MCF 10A (cell line): Measurements from ENCODE around the gene KLK10. TPM values are rescaled to one million over a fixed set of nuclear protein-coding genes. Genes with fewer than 3 reads are reported as not detected.

Experiments
- BruUV-seq: library from RNA; stranded (reverse); fragments of 400-500 nt; replicated peaks from 2 replicates; lab custom pipeline; 2021; lab: Mats Ljungman, UMichigan
- CTCF ChIA-PET: fragments of 300-600 bp; sonication (Branson Sonifier 250); formaldehyde crosslinking; extraction: SDS; loops from one replicate; lab custom pipeline; 2021; ENCODE audit warnings: antibody characterized with exemption, inconsistent platforms; lab: Yijun Ruan, JAX
- POLR2A ChIA-PET: fragments of 300-600, 350-650 bp; sonication (Branson Sonifier 250); formaldehyde crosslinking; extraction: SDS; loops from one replicate; lab custom pipeline; 2020; ENCODE audit warnings: antibody characterized with exemption, inconsistent platforms; lab: Yijun Ruan, JAX
- DNase-seq: peaks from one replicate; pipeline ENCODE4 v3.0.0-alpha.2; 2018; ENCODE audit not compliant: unreplicated experiment
- H3K27ac Mint-ChIP-seq: one replicate; pipeline ENCODE4 v1.8.0; 2022; ENCODE audit warnings: mild to moderate bottlenecking, low read depth, mixed read lengths; ENCODE audit not compliant: unreplicated experiment
- H3K27me3 Mint-ChIP-seq: one replicate; pipeline ENCODE4 v1.8.0; 2022; ENCODE audit warnings: mixed read lengths; ENCODE audit not compliant: insufficient read depth, unreplicated experiment
- H3K36me3 Mint-ChIP-seq: one replicate; pipeline ENCODE4 v1.8.0; 2022; ENCODE audit warnings: mild to moderate bottlenecking, moderate library complexity, mixed read lengths; ENCODE audit not compliant: insufficient read depth, unreplicated experiment
- H3K4me1 Mint-ChIP-seq: one replicate; pipeline ENCODE4 v1.8.0; 2022; ENCODE audit warnings: mixed read lengths; ENCODE audit not compliant: insufficient read depth, unreplicated experiment
- H3K4me3 Mint-ChIP-seq: one replicate; pipeline ENCODE4 v1.8.0; 2022; ENCODE audit warnings: mild to moderate bottlenecking, moderate library complexity, mixed read lengths; ENCODE audit not compliant: unreplicated experiment
- H3K9me3 Mint-ChIP-seq: one replicate; pipeline ENCODE4 v1.8.0; 2022; ENCODE audit warnings: mixed read lengths; ENCODE audit not compliant: unreplicated experiment
- CTCF ChIP-seq: fragments of 200-600 bp; IDR thresholded peaks from one replicate; pipeline ENCODE4 v1.8.0; 2022; ENCODE audit warnings: antibody characterized with exemption, mild to moderate bottlenecking; ENCODE audit not compliant: unreplicated experiment
- intact Hi-C: fragments of 100-400 bp; cut with micrococcal nuclease; formaldehyde crosslinking; loops from 2 replicates; pipeline ENCODE4 v1.14.1; 2022
- total RNA-seq: library from RNA; stranded (reverse); gene quantifications from 2 replicates; pipeline ENCODE4 v1.2.3, GENCODE V29; 2022

Gene KLK10
- total RNA-seq, 1 experiment from 2014 or later, result not detected

DNA sequence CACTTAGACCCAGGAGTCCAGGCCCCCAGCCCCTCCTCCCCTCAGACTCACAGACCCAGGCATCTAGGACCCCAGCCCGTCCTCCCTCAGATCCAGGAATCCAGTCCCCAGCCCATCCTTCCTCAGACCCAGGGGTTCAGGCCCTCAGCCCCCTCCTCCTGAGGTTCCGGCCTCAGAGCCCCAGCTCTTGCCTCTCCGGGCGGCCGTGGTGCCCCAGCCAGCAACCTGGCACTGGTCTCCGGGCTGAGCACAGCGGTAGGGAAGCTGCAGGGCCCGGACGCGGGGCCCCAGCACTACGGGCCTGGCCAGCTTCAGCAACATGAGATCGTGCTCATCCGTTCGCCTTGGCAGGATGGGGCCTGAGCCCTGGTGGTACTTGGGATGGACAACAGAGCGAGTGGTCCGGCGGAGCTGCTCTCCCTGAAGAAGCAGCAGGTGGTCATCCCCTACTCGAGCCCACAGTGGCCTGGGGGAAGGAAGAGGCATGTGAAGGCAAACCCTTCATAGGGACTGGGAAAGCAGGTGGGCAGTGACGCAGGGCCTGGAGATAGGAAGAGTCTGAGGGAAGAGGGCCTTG, 3.7 kb downstream of the KLK10 start:
- Mint-ChIP-seq H3K27ac (no peak overlapping the region), H3K9me3 (no peaks in the 10 kb centered on the region), H3K27me3 (peaks cover 40% of the 10 kb centered on the region), H3K4me1 (peaks cover 8% of the 10 kb centered on the region), H3K4me3 (no peak overlapping the region), H3K36me3 (no peaks in the 10 kb centered on the region)
- DNase-seq, result no peak
- no TSS peak for BruUV-seq
- intact Hi-C loops, result loop anchor here (1.0 kb wide), 1 partner anchor 85 kb away; no protein-coding TSS in a partner anchor
- no peak for TF ChIP-seq CTCF
- CTCF ChIA-PET, result interaction anchor here (0.6 to 2.8 kb wide), 6 partner anchors 19 to 142 kb away, joined by 3 to 13 read pairs (median 6); partner anchors contain the start of genes KLK12 and KLK2
- POLR2A ChIA-PET, result no interaction called here

- CTCF ChIA-PET, result no interaction called here
Measured at GRCh38 chr19:51014242-51014641, 5.3 kb downstream of the KLK10 start.

DNA sequence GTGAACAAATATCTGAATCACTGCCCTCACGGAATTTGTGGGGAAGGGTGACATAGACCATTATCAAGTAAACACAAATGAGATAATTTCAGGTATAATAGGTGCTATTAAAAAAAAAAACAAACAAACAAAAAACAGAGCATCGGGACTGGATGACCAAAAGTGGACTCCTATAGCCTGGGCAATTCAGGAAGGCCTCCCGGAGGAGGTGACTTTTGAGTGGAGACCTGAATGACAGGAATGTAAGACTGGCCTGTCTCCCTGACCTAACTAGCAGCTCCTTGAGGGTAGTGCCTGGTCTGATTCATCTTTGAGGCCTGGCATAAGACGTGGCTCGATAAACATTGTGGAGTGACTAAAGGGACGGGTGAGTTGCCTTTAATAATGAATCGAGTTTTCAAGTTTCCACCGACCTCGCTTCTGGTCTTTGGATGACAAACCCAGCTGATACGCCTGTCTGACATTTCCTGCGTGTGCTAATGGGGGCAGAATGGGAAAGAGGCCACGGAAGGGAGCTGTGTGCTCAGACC, 6.8 kb downstream of the KLK10 start:
- peaks cover 15% of the 10 kb centered on the region for H3K27me3 Mint-ChIP-seq
- no peaks in the 10 kb centered on the region for H3K36me3 Mint-ChIP-seq
- no peaks in the 10 kb centered on the region for H3K9me3 Mint-ChIP-seq
- H3K4me3 Mint-ChIP-seq, result no peak overlapping the region
- POLR2A ChIA-PET, result no interaction called here
- CTCF ChIA-PET, result interaction anchor here (1.0 kb wide), 1 partner anchor 84 kb away, joined by 3 read pairs; no protein-coding TSS in a partner anchor
- peaks cover 7% of the 10 kb centered on the region for H3K4me1 Mint-ChIP-seq
- TF ChIP-seq CTCF, result no peak
- intact Hi-C loops, result no loop called here
- no TSS peak for BruUV-seq
- no peak overlapping the region for H3K27ac Mint-ChIP-seq
- DNase-seq, result no peak

More at GRCh38 chr19:51014242-51014641, 5.3 kb downstream of the KLK10 start:
- Mint-ChIP-seq H3K4me1 (peaks cover 7% of the 10 kb centered on the region), H3K36me3 (no peaks in the 10 kb centered on the region), H3K27me3 (peaks cover 29% of the 10 kb centered on the region), H3K27ac (no peak overlapping the region), H3K9me3 (no peaks in the 10 kb centered on the region), H3K4me3 (no peak overlapping the region)
- TF ChIP-seq CTCF, result no peak
- DNase-seq, result no peak
- BruUV-seq, result no TSS peak
- POLR2A ChIA-PET, result no interaction called here
- intact Hi-C loops, result no loop called here

DNA sequence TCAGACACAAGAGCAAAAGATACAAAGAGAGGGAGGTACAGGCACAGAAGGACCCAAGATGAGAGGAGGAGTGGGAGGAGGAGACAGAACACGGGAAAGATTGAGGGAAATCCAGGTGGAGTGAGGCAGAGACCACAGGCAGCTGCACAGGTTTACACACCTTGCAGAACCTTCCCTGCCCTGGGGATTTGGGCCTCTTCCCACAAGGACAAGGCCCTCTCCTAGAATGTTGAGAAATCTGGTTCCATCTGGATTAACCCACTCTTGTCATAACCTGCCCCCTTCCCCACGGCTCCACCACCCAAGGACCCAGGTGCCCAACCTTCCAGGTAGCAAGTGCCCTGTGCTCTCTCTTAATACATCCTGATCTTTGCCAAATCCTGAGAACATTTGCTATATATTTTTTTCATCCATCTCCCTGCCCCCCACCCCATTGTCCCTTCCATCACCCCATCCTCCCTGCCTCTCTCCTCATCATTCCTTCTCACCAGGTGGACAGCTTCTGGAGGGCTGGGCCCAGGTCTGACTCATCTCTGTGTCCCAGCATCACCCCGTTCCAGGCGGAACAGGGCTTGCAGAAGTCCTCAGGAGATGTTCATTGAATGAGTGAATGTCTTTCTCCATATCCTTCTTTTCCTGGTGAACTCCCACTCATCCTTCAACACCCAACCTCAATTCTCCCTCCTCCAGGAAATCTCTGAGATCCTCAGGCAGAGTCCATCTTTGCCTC, 9.3 kb downstream of the KLK10 start:
- intact Hi-C loops, result no loop called here
- H3K4me3 Mint-ChIP-seq, result no peak overlapping the region
- no TSS peak for BruUV-seq
- no peaks in the 10 kb centered on the region for H3K9me3 Mint-ChIP-seq
- peak; percentile 5 for DNase-seq
- no peaks in the 10 kb centered on the region for H3K36me3 Mint-ChIP-seq
- no peak for TF ChIP-seq CTCF
- H3K27ac Mint-ChIP-seq, result no peak overlapping the region
- ChIA-PET CTCF (interaction anchor here (0.7 kb wide), 2 partner anchors 11 to 90 kb away, joined by 4 read pairs; no protein-coding TSS in a partner anchor), POLR2A (no interaction called here)
- H3K4me1 Mint-ChIP-seq, result peaks cover 7% of the 10 kb centered on the region
- H3K27me3 Mint-ChIP-seq, result no peaks in the 10 kb centered on the region
